Stomach (tissue), 19 donors: ENCODE measurements around the gene TMEM33. TPM values are rescaled to one million over a fixed set of nuclear protein-coding genes. Genes with fewer than 3 reads are reported as not detected.

Source experiments
- DNase-seq, 2 donors: peaks; one replicate each; pipeline versions ENCODE4 v3.0.0 to v3.0.0-alpha.2; 2013 to 2019
- H3K27ac ChIP-seq, 5 donors: fragments of 200-600 bp in 4 of 5; sonication (generic) in 4 of 5; one replicate each; pipeline ENCODE4 v1.5.1; 2013 to 2019; ENCODE audit warnings: mild to moderate bottlenecking in 1 of 5, moderate library complexity in 1 of 5
- H3K27me3 ChIP-seq, 3 donors: fragments of 200-600 bp; sonication (generic); one replicate each; pipeline ENCODE4 v1.5.1; 2017 to 2019; ENCODE audit warnings: mixed run types in 1 of 3
- H3K36me3 ChIP-seq, 4 donors: fragments of 200-600 bp; sonication (generic); 1 replicate in 3 of 4; 2 replicates in 1 of 4; pipeline ENCODE4 v1.5.1; 2016 to 2019
- H3K4me1 ChIP-seq, 4 donors: fragments of 200-600 bp; sonication (generic); one replicate each; pipeline ENCODE4 v1.5.1; 2016 to 2019
- H3K4me3 ChIP-seq, 4 donors: fragments of 200-600 bp; sonication (generic) in 3 of 4; one replicate each; pipeline ENCODE4 v1.5.1; 2016 to 2019; ENCODE audit warnings: mild to moderate bottlenecking in 1 of 4
- H3K9me3 ChIP-seq, 4 donors: fragments of 200-600 bp; sonication (generic); one replicate each; pipeline ENCODE4 v1.5.1; 2016 to 2019
- CTCF ChIP-seq, 7 experiments: fragments of 450-650 bp in 4 of 7; fragments of 200-600 bp in 3 of 7; sonication (generic) in 3 of 7; IDR thresholded peaks; one replicate each; pipeline ENCODE4 v1.5.1; 2016 to 2019; ENCODE audit warnings: antibody characterized with exemption in 7 of 7, control low read depth in 2 of 7, mild to moderate bottlenecking in 1 of 7
- EP300 ChIP-seq: sonication (generic); formaldehyde crosslinking; IDR thresholded peaks from one replicate; pipeline ENCODE4 v1.6.1; 2017; ENCODE audit warnings: antibody characterized with exemption
- POLR2A ChIP-seq, 4 donors: fragments of 450-650 bp; IDR thresholded peaks; one replicate each; pipeline ENCODE4 v1.6.1; 2016; ENCODE audit warnings: antibody characterized with exemption in 4 of 4, control low read depth in 2 of 4, mild to moderate bottlenecking in 1 of 4, moderate library complexity in 1 of 4
- POLR2AphosphoS5 ChIP-seq, 3 donors: sonication (generic); formaldehyde crosslinking; IDR thresholded peaks; one replicate each; pipeline ENCODE4 v1.6.1; 2016; ENCODE audit warnings: antibody characterized with exemption in 3 of 3
- WGBS, 5 donors: extraction: QIAGEN DNeasy Blood & Tissue Kit in 3 of 5; methylation state at CpG; one replicate each; pipeline versions ENCODE4 v1.1.5 to v1.1.7; 2013 to 2018; 5-methylcytosine and 5-hydroxymethylcytosine counted together
- intact Hi-C: fragments of 100-400 bp; cut with DNase I; formaldehyde crosslinking; loops from one replicate; pipeline ENCODE4 v1.15.1; 2023; ENCODE audit warnings: low total_unique reads
- long read RNA-seq, 10 donors: transcript quantifications; one replicate each; lab custom pipeline, GENCODE V29; 2026
- polyA plus RNA-seq, 3 donors: library from polyadenylated mRNA; stranded (reverse); fragments of 200-250 nt; gene quantifications; one replicate each; pipeline ENCODE4 v1.2.3, GENCODE V29; 2013
- total RNA-seq, 5 donors: library from RNA; depleted of rRNA; stranded (reverse); fragments of >200 nt; gene quantifications; one replicate each; pipeline versions ENCODE4 v1.1.0 to v1.2.3, GENCODE V29; 2014 to 2016
- donor health status: healthy with polysubstance abuse.
- donor health status: Bipolar disorder and iron deficiency.
- donor health status: healthy.

TMEM33 gene
- total RNA-seq (100 to 1,000 TPM in 1 of 5 donors, 10 to 100 TPM in 4; 15.8 to 130 (median 53.2) TPM), polyA plus RNA-seq (1 to 10 TPM; 2.4 to 9.1 (median 8.3) TPM)
- long read RNA-seq, donor 1, full-length matches to known transcripts: 5 of 5 reads
- long read RNA-seq, donor 1, partial matches to known transcripts: 0 of 5 reads
- long read RNA-seq, donor 1, other reads (novel, unspliced or antisense): 0 of 5 reads
- long read RNA-seq, donor 2, full-length matches to known transcripts: 3 of 3 reads
- long read RNA-seq, donor 2, partial matches to known transcripts: 0 of 3 reads
- long read RNA-seq, donor 2, other reads (novel, unspliced or antisense): 0 of 3 reads
- long read RNA-seq, donor 3, full-length matches to known transcripts: 1 of 1 reads
- long read RNA-seq, donor 3, partial matches to known transcripts: 0 of 1 reads
- long read RNA-seq, donor 3, other reads (novel, unspliced or antisense): 0 of 1 reads
- long read RNA-seq, donor 4: 0 reads
- long read RNA-seq, donor 5, full-length matches to known transcripts: 4 of 4 reads
- long read RNA-seq, donor 5, partial matches to known transcripts: 0 of 4 reads
- long read RNA-seq, donor 5, other reads (novel, unspliced or antisense): 0 of 4 reads
- long read RNA-seq, donor 6: 0 reads
- long read RNA-seq, donor 7, full-length matches to known transcripts: 4 of 4 reads
- long read RNA-seq, donor 7, partial matches to known transcripts: 0 of 4 reads
- long read RNA-seq, donor 7, other reads (novel, unspliced or antisense): 0 of 4 reads
- long read RNA-seq, donor 8, full-length matches to known transcripts: 3 of 17 reads
- long read RNA-seq, donor 8, partial matches to known transcripts: 14 of 17 reads
- long read RNA-seq, donor 8, other reads (novel, unspliced or antisense): 0 of 17 reads
- long read RNA-seq, donor 9, full-length matches to known transcripts: 4 of 4 reads
- long read RNA-seq, donor 9, partial matches to known transcripts: 0 of 4 reads
- long read RNA-seq, donor 9, other reads (novel, unspliced or antisense): 0 of 4 reads
- long read RNA-seq, donor 10, full-length matches to known transcripts: 3 of 3 reads
- long read RNA-seq, donor 10, partial matches to known transcripts: 0 of 3 reads
- long read RNA-seq, donor 10, other reads (novel, unspliced or antisense): 0 of 3 reads

GRCh38 chr4:41934901-41935651, at the start of gene TMEM33:
Gene TMEM33 (plus strand): TSS chr4:41935429. CDS start chr4:41935485, 56 bp downstream.
- intact Hi-C loops: no loop called here
- peak within 1 kb of the TSS; percentile 66 to 99 (median 90) for H3K4me3 ChIP-seq
- H3K27me3 ChIP-seq: no peaks in the 10 kb centered on the region
- TF ChIP-seq EP300 (no peak), POLR2AphosphoS5 (IDR thresholded peaks at IDR 0.05) (peak; percentile 75 to 95 (median 90)), POLR2A (IDR thresholded peaks at IDR 0.05) (peak in 2 of 4 donors; percentile 19 to 69), CTCF (IDR thresholded peaks at IDR 0.05) (peak in 3 of 7 experiments; percentile 11 to 36 (median 16))
- H3K9me3 ChIP-seq: no peaks in the 10 kb centered on the region
- peak within 1 kb of the TSS; percentile 69 to 95 (median 85) for H3K27ac ChIP-seq
- H3K4me1 ChIP-seq: peaks cover 7 to 50% (median 31%) of the 10 kb centered on the region in 4 donors
- peak; percentile 90 to 96 for DNase-seq
- 1 to 3% (median 1%) methylated on average over 27 to 49 of the region's 49 CpGs for WGBS, 5 donors
- H3K36me3 ChIP-seq: peaks cover 3 to 18% (median 15%) of the 10 kb centered on the region in 4 donors

GRCh38 chr4:41885456-41885855, 49.8 kb upstream of the TMEM33 start:
- TF ChIP-seq EP300 (no peak), CTCF (IDR thresholded peaks at IDR 0.05) (no peak), POLR2A (IDR thresholded peaks at IDR 0.05) (no peak), POLR2AphosphoS5 (IDR thresholded peaks at IDR 0.05) (no peak)
- intact Hi-C loops: loop anchor here (10.0 kb wide), 2 partner anchors 191 to 631 kb away; partner anchors contain the start of gene UCHL1
- peaks cover 21 to 25% (median 24%) of the 10 kb centered on the region in 4 donors for H3K4me1 ChIP-seq
- no peak for DNase-seq
- H3K4me3 ChIP-seq: no peak overlapping the region
- peaks cover 14 to 71% (median 25%) of the 10 kb centered on the region in 3 donors for H3K27me3 ChIP-seq
- H3K9me3 ChIP-seq: no peaks in the 10 kb centered on the region
- 65 to 87% (median 84%) methylated on average over 1 of the region's 1 CpG for WGBS, 5 donors
- no peaks in the 10 kb centered on the region for H3K36me3 ChIP-seq
- H3K27ac ChIP-seq: no peak overlapping the region

- intact Hi-C loops: loop anchor here (10.0 kb wide), 2 partner anchors 192 to 632 kb away; partner anchors contain the start of gene UCHL1
- Histone ChIP-seq H3K4me3 (no peak overlapping the region), H3K4me1 (peaks cover 3 to 6% (median 5%) of the 10 kb centered on the region in 4 donors), H3K27ac (no peak overlapping the region), H3K27me3 (peaks cover 3 to 53% (median 7%) of the 10 kb centered on the region in 3 donors), H3K36me3 (no peaks in the 10 kb centered on the region), H3K9me3 (no peaks in the 10 kb centered on the region)
- DNase-seq: no peak
- WGBS, 5 donors: 55 to 64% (median 56%) methylated on average over 2 of the region's 2 CpGs
- no peak for TF ChIP-seq EP300
- TF ChIP-seq POLR2A (IDR thresholded peaks at IDR 0.05): no peak
- TF ChIP-seq CTCF (IDR thresholded peaks at IDR 0.05): no peak
- no peak for TF ChIP-seq POLR2AphosphoS5 (IDR thresholded peaks at IDR 0.05)
Observed at GRCh38 chr4:41887277-41887676, 48.0 kb upstream of the TMEM33 start.
